OCI-LY1 (cell line): ENCODE data around the gene ATXN1.
"Not testable (repeated sequence)": the region's sequence is repeated elsewhere in the genome, so short reads cannot be mapped to it uniquely, and the experiment has no call there.

Experiments used
- H2AFZ ChIP-seq: fragments of 200-600 bp; sonication (generic), shearing (Covaris generic); 2 replicates; pipeline ENCODE4 v1.6.0; 2014; ENCODE audit warnings: antibody characterized with exemption, mild to moderate bottlenecking, low read length
- H3F3A ChIP-seq: fragments of 200-600 bp; sonication (generic), shearing (Covaris generic); 2 replicates; pipeline ENCODE4 v1.6.0; 2014; ENCODE audit warnings: mild to moderate bottlenecking, antibody characterized with exemption, low read length, moderate library complexity; ENCODE audit not compliant: insufficient read depth
- H3K27ac ChIP-seq: fragments of 200-600 bp; sonication (generic); 2 replicates; pipeline ENCODE4 v1.5.1; 2014; ENCODE audit warnings: low read length, mixed run types, mild to moderate bottlenecking, low read depth; ENCODE audit not compliant: poor library complexity, severe bottlenecking
- H3K27me3 ChIP-seq: fragments of 200-600 bp; sonication (generic); 2 replicates; pipeline ENCODE4 v1.6.0; 2014; ENCODE audit warnings: antibody characterized with exemption, mild to moderate bottlenecking, low read length, moderate library complexity; ENCODE audit not compliant: insufficient read depth
- H3K36me3 ChIP-seq: fragments of 200-600 bp; sonication (generic); 2 replicates; pipeline ENCODE4 v1.6.1; 2014; ENCODE audit warnings: mild to moderate bottlenecking, antibody characterized with exemption, low read length, moderate library complexity, mixed read lengths; ENCODE audit not compliant: insufficient read depth
- H3K4me1 ChIP-seq: fragments of 200-600 bp; sonication (generic); 2 replicates; pipeline ENCODE4 v1.5.1; 2014; ENCODE audit warnings: mild to moderate bottlenecking, low read length, moderate library complexity; ENCODE audit not compliant: insufficient read depth, severe bottlenecking
- H3K4me2 ChIP-seq: fragments of 200-600 bp; sonication (generic), shearing (Covaris generic); 2 replicates; pipeline ENCODE4 v1.6.1; 2014; ENCODE audit warnings: low read length
- H3K4me3 ChIP-seq: fragments of 200-600 bp; sonication (generic); 2 replicates; pipeline ENCODE4 v1.5.1; 2014; ENCODE audit warnings: low read length, low read depth, mild to moderate bottlenecking, mixed read lengths; ENCODE audit not compliant: poor library complexity, severe bottlenecking
- H3K79me2 ChIP-seq: fragments of 200-600 bp; shearing (Covaris generic); 2 replicates; pipeline ENCODE4 v1.6.1; 2016; ENCODE audit warnings: mixed run types, low read length, mixed read lengths; ENCODE audit not compliant: insufficient read depth
- H3K9ac ChIP-seq: fragments of 200-600 bp; sonication (generic), shearing (Covaris generic); 2 replicates; pipeline ENCODE4 v1.6.1; 2014; ENCODE audit warnings: mild to moderate bottlenecking, low read length, mixed read lengths
- H3K9me2 ChIP-seq: fragments of 200-600 bp; sonication (generic), shearing (Covaris generic); 2 replicates; pipeline ENCODE4 v1.6.1; 2014; ENCODE audit warnings: low read depth, mild to moderate bottlenecking, low read length, mixed read lengths
- H3K9me3 ChIP-seq: fragments of 200-600 bp; shearing (Covaris generic); 2 replicates; pipeline ENCODE4 v1.6.1; 2014; ENCODE audit warnings: low read length, mixed read lengths
- H4K20me1 ChIP-seq: fragments of 200-600 bp; sonication (generic), shearing (Covaris generic); 2 replicates; pipeline ENCODE4 v1.6.0; 2016; ENCODE audit warnings: mild to moderate bottlenecking, low read length; ENCODE audit not compliant: insufficient read depth
- CTCF ChIP-seq: fragments of 200-600 bp; sonication (generic), shearing (Covaris generic); IDR thresholded peaks from 2 replicates; pipeline ENCODE4 v1.5.1; 2017; ENCODE audit warnings: mild to moderate bottlenecking, antibody characterized with exemption, low read length, moderate library complexity, mixed read lengths
- EZH2 ChIP-seq: fragments of 200-600 bp; sonication (generic), shearing (Covaris generic); IDR thresholded peaks from 2 replicates; pipeline ENCODE4 v1.8.0; 2017; ENCODE audit warnings: borderline replicate concordance, mixed run types, mild to moderate bottlenecking, antibody characterized with exemption, low read length, moderate library complexity, mixed read lengths

Gene ATXN1

GRCh38 chr6:16464045-16464444 is 297.2 kb downstream of the ATXN1 start:
- H3K4me2 ChIP-seq, result no peak overlapping the region
- no peaks in the 10 kb centered on the region for H3K4me1 ChIP-seq
- no peak overlapping the region for H3K9ac ChIP-seq
- TF ChIP-seq EZH2 (no peak), CTCF (no peak)
- no peaks in the 10 kb centered on the region for H3K79me2 ChIP-seq
- no peaks in the 10 kb centered on the region for H3F3A ChIP-seq
- no peak overlapping the region for H3K27ac ChIP-seq
- H4K20me1 ChIP-seq, result no peaks in the 10 kb centered on the region
- H3K4me3 ChIP-seq, result no peak overlapping the region
- H3K9me3 ChIP-seq, result no peaks in the 10 kb centered on the region
- no peak overlapping the region for H2AFZ ChIP-seq
- H3K36me3 ChIP-seq, result no peaks in the 10 kb centered on the region
- no peaks in the 10 kb centered on the region for H3K27me3 ChIP-seq
- no peaks in the 10 kb centered on the region for H3K9me2 ChIP-seq

GRCh38 chr6:16463246-16463645 is 298.0 kb downstream of the ATXN1 start:
- H3K27me3 ChIP-seq, H3F3A ChIP-seq, H3K27ac ChIP-seq, H3K9ac ChIP-seq, H3K36me3 ChIP-seq, H3K4me1 ChIP-seq, H3K4me3 ChIP-seq, H2AFZ ChIP-seq, H3K79me2 ChIP-seq, H3K9me2 ChIP-seq, H3K9me3 ChIP-seq, H4K20me1 ChIP-seq, H3K4me2 ChIP-seq: not testable (repeated sequence)

GRCh38 chr6:16461491-16461890 is 299.8 kb downstream of the ATXN1 start:
- Histone ChIP-seq H3F3A (no peaks in the 10 kb centered on the region), H3K4me2 (no peak overlapping the region), H3K79me2 (no peaks in the 10 kb centered on the region), H3K9ac (no peak overlapping the region), H3K36me3 (no peaks in the 10 kb centered on the region), H2AFZ (no peak overlapping the region), H3K4me1 (no peaks in the 10 kb centered on the region), H3K27me3 (no peaks in the 10 kb centered on the region; the same call in 1 of the 2 replicates), H3K9me2 (no peaks in the 10 kb centered on the region), H3K9me3 (no peaks in the 10 kb centered on the region), H3K4me3 (no peak overlapping the region), H3K27ac (no peak overlapping the region), H4K20me1 (no peaks in the 10 kb centered on the region)
- TF ChIP-seq CTCF (no peak), EZH2 (no peak)

GRCh38 chr6:16459472-16459871 is 301.8 kb downstream of the ATXN1 start:
- H4K20me1 ChIP-seq, H3K27me3 ChIP-seq, H3K4me3 ChIP-seq, H2AFZ ChIP-seq, H3K27ac ChIP-seq, H3K4me1 ChIP-seq, H3K9ac ChIP-seq, H3K79me2 ChIP-seq, H3F3A ChIP-seq, H3K9me2 ChIP-seq, H3K4me2 ChIP-seq, H3K36me3 ChIP-seq, H3K9me3 ChIP-seq: not testable (repeated sequence)
